Stimulated activated CD4-positive, alpha-beta T cell treated with anti-CD3 and anti-CD28 coated beads, Interleukin-2, amount 100 ng/mL, for 4 hours (primary cell): ENCODE data around the gene SYPL2.
A peak's percentile ranks its signal among the peaks of the same experiment; 100 is the strongest.
"Not testable (repeated sequence)": the region's sequence is repeated elsewhere in the genome, so short reads cannot be mapped to it uniquely, and the experiment has no call there.

Experiments
- DNase-seq: peaks from one replicate; pipeline ENCODE4 v3.0.0-alpha.2; 2020; ENCODE audit warnings: low read depth

Gene SYPL2

GRCh38 chr1:109466452-109467300 is at the start of gene SYPL2:
Gene SYPL2, plus strand, starts transcription at chr1:109466546. Its CDS starts 298 bp downstream, at chr1:109466844.
- no peak for DNase-seq

GRCh38 chr1:109423498-109423897 is 42.8 kb upstream of the SYPL2 start:
- DNase-seq, result no peak

- peak; percentile 51 for DNase-seq
Measured at GRCh38 chr1:109425391-109426280, 40.7 kb upstream of the SYPL2 start.

- DNase-seq, result peak; percentile 95
Measured at GRCh38 chr1:109426281-109427170, 39.8 kb upstream of the SYPL2 start, which contains the start of gene PSMA5. Gene PSMA5, minus strand, starts transcription at chr1:109426448. Its CDS starts 118 bp downstream, at chr1:109426330.

- DNase-seq, result no peak
Measured at GRCh38 chr1:109427171-109427467, 39.2 kb upstream of the SYPL2 start.

- DNase-seq, result no peak
Measured at GRCh38 chr1:109432336-109432735, 34.0 kb upstream of the SYPL2 start.

GRCh38 chr1:109433322-109433721 is 33.0 kb upstream of the SYPL2 start:
- DNase-seq, result no peak

GRCh38 chr1:109434484-109434883 is 31.9 kb upstream of the SYPL2 start:
- no peak for DNase-seq

- DNase-seq, result no peak
Measured at GRCh38 chr1:109438798-109439297, 27.5 kb upstream of the SYPL2 start.

GRCh38 chr1:109441069-109441468 is 25.3 kb upstream of the SYPL2 start:
- no peak for DNase-seq

GRCh38 chr1:109443476-109443875 is 22.9 kb upstream of the SYPL2 start:
- DNase-seq, result no peak

GRCh38 chr1:109444346-109444745 is 22.0 kb upstream of the SYPL2 start:
- DNase-seq, result no peak

- DNase-seq, result not testable (repeated sequence)
Measured at GRCh38 chr1:109445949-109446695, 20.2 kb upstream of the SYPL2 start.

GRCh38 chr1:109447524-109447923 is 18.8 kb upstream of the SYPL2 start:
- no peak for DNase-seq

GRCh38 chr1:109454497-109455133 is 11.7 kb upstream of the SYPL2 start:
- no peak for DNase-seq

GRCh38 chr1:109457819-109458218 is 8.5 kb upstream of the SYPL2 start:
- no peak for DNase-seq

- no peak for DNase-seq
Measured at GRCh38 chr1:109466125-109466451, 258 bp upstream of the SYPL2 start.

- DNase-seq, result no peak
Measured at GRCh38 chr1:109467301-109467777, 993 bp downstream of the SYPL2 start.

- no peak for DNase-seq
Measured at GRCh38 chr1:109468061-109468460, 1.7 kb downstream of the SYPL2 start.

- no peak for DNase-seq
Measured at GRCh38 chr1:109468903-109469302, 2.6 kb downstream of the SYPL2 start.

- DNase-seq, result no peak
Measured at GRCh38 chr1:109470245-109470644, 3.9 kb downstream of the SYPL2 start.
